DND-41 (cell line): Measurements from ENCODE around the gene DAPP1.

ENCODE experiments used
- CTCF ChIP-seq: IDR thresholded peaks from 2 replicates; pipeline ENCODE4 v1.5.1; 2012; ENCODE audit warnings: borderline replicate concordance, low read length, moderate library complexity, mild to moderate bottlenecking; ENCODE audit not compliant: poor library complexity, severe bottlenecking; ENCODE audit errors: extremely low read depth
- EZH2 ChIP-seq: IDR thresholded peaks from 3 replicates; pipeline ENCODE4 v1.6.1; 2012; ENCODE audit warnings: borderline replicate concordance, low read depth, mild to moderate bottlenecking, moderate library complexity, low read length, inconsistent platforms; ENCODE audit not compliant: severe bottlenecking

- TF ChIP-seq EZH2 (no peak), CTCF (no peak)
Observed at GRCh38 chr4:99845179-99845578, 28.6 kb downstream of the DAPP1 start.
